ENCODE measurements around the gene LOC101059915.

Gene LOC101059915

GRCh38 chrX:71622032-71622575 is 45.2 kb upstream of the LOC101059915 start:
- H3K79me2 ChIP-seq (ENCODE audit: insufficient read depth, low read length), result no peaks in the 10 kb centered on the region
- no peaks in the 10 kb centered on the region for H3K9me2 ChIP-seq (replicated peaks; ENCODE audit: insufficient read depth, low read length)
- no peaks in the 10 kb centered on the region for H3F3A ChIP-seq (ENCODE audit: insufficient read depth)
- H3K4me3 ChIP-seq (ENCODE audit: insufficient read depth, low read length, poor library complexity, severe bottlenecking), result no peak overlapping the region
- no peak overlapping the region for H3K4me2 ChIP-seq (ENCODE audit: low read depth, low read length, poor library complexity, severe bottlenecking)
- no peak for TF ChIP-seq EZH2phosphoT487 (conservative IDR thresholded peaks at IDR 0.05; ENCODE audit: low read length)
- TF ChIP-seq, protein P1, sequence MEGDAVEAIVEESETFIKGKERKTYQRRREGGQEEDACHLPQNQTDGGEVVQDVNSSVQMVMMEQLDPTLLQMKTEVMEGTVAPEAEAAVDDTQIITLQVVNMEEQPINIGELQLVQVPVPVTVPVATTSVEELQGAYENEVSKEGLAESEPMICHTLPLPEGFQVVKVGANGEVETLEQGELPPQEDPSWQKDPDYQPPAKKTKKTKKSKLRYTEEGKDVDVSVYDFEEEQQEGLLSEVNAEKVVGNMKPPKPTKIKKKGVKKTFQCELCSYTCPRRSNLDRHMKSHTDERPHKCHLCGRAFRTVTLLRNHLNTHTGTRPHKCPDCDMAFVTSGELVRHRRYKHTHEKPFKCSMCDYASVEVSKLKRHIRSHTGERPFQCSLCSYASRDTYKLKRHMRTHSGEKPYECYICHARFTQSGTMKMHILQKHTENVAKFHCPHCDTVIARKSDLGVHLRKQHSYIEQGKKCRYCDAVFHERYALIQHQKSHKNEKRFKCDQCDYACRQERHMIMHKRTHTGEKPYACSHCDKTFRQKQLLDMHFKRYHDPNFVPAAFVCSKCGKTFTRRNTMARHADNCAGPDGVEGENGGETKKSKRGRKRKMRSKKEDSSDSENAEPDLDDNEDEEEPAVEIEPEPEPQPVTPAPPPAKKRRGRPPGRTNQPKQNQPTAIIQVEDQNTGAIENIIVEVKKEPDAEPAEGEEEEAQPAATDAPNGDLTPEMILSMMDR (IDR thresholded peaks at IDR 0.05; ENCODE audit: insufficient read depth, low read length, poor library complexity, severe bottlenecking), result no peak
- no peaks in the 10 kb centered on the region for H3K27me3 ChIP-seq (ENCODE audit: low read length)
- H2AFZ ChIP-seq (ENCODE audit: low read depth, low read length, severe bottlenecking), result no peak overlapping the region
- H4K20me1 ChIP-seq (ENCODE audit: low read depth, low read length), result no peaks in the 10 kb centered on the region
- no peaks in the 10 kb centered on the region for H3K36me3 ChIP-seq (ENCODE audit: low read length)
- H3K27ac ChIP-seq (ENCODE audit: low read depth, low read length), result no peak overlapping the region
- H3K9ac ChIP-seq (ENCODE audit: low read length), result no peak overlapping the region
- no peaks in the 10 kb centered on the region for H3K9me3 ChIP-seq (ENCODE audit: insufficient read depth, low read length)

DNA sequence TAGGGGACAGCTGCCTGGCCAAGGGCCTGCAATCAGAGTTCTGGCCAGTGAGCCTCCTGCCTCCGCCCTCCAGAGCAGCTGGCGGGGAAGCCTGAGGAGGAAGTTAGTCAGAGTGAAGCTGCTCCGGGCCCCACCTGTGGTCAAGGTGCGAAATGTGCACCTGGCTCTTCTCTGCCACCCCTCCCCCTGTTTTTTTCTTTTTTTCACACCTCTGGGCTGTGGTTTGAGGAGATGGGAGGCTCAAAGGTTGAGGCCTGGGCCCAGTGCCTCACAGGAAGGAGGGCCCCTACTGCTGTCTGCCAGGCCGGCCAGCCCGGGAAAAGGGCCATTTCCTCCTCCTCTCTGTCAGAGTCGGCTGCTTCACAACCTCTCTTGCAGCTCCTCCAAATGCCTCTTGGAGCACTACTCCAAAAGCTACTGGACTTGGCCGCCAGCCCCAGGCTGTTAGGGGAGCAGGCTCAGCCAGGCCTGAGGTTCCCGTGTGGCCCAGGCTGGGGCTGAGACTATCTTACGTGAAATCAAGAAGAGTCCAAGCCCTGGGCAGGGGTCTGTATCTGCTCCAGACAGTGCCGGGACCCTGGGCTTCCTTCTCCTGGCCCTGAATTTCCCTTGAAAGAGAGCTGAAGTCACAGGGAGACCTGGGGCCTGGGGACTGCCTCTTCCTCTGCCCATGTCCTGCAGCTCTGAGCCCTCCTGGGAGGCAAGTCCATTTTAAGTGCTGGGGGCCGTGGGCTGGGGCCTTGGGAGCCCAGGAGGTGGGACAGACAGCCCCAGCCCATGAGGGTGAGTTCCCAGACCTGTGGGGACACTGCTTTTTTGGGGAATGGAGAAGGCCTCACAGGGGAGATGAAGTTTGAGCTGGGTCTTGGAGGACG is 44.5 kb upstream of the LOC101059915 start:
- H3K4me3 ChIP-seq (ENCODE audit: insufficient read depth, low read length, poor library complexity, severe bottlenecking), result no peak overlapping the region
- H3K27me3 ChIP-seq (ENCODE audit: low read length), result no peaks in the 10 kb centered on the region
- H4K20me1 ChIP-seq (ENCODE audit: low read depth, low read length), result no peaks in the 10 kb centered on the region
- H3K9me2 ChIP-seq (replicated peaks; ENCODE audit: insufficient read depth, low read length), result no peaks in the 10 kb centered on the region
- H3K79me2 ChIP-seq (ENCODE audit: insufficient read depth, low read length), result no peaks in the 10 kb centered on the region
- no peak overlapping the region for H3K27ac ChIP-seq (ENCODE audit: low read depth, low read length)
- H3K9me3 ChIP-seq (ENCODE audit: insufficient read depth, low read length), result no peaks in the 10 kb centered on the region
- H3K36me3 ChIP-seq (ENCODE audit: low read length), result no peaks in the 10 kb centered on the region
- H3K4me2 ChIP-seq (ENCODE audit: low read depth, low read length, poor library complexity, severe bottlenecking), result no peak overlapping the region
- TF ChIP-seq, protein P1 (IDR thresholded peaks at IDR 0.05; ENCODE audit: insufficient read depth, low read length, poor library complexity, severe bottlenecking), result no peak
- no peak for TF ChIP-seq EZH2phosphoT487 (conservative IDR thresholded peaks at IDR 0.05; ENCODE audit: low read length)
- no peak overlapping the region for H3K9ac ChIP-seq (ENCODE audit: low read length)
- H3F3A ChIP-seq (ENCODE audit: insufficient read depth), result no peaks in the 10 kb centered on the region
- no peak overlapping the region for H2AFZ ChIP-seq (ENCODE audit: low read depth, low read length, severe bottlenecking)

GRCh38 chrX:71623714-71624113 is 43.6 kb upstream of the LOC101059915 start:
- TF ChIP-seq, protein P1 (IDR thresholded peaks at IDR 0.05; ENCODE audit: insufficient read depth, low read length, poor library complexity, severe bottlenecking), result no peak
- TF ChIP-seq EZH2phosphoT487 (conservative IDR thresholded peaks at IDR 0.05; ENCODE audit: low read length), result no peak
- Histone ChIP-seq H3K9me2 (replicated peaks; ENCODE audit: insufficient read depth, low read length) (no peaks in the 10 kb centered on the region), H2AFZ (ENCODE audit: low read depth, low read length, severe bottlenecking) (no peak overlapping the region), H3K9ac (ENCODE audit: low read length) (no peak overlapping the region), H3K4me2 (ENCODE audit: low read depth, low read length, poor library complexity, severe bottlenecking) (no peak overlapping the region), H3K4me3 (ENCODE audit: insufficient read depth, low read length, poor library complexity, severe bottlenecking) (no peak overlapping the region), H3K36me3 (ENCODE audit: low read length) (no peaks in the 10 kb centered on the region), H3K9me3 (ENCODE audit: insufficient read depth, low read length) (no peaks in the 10 kb centered on the region), H3K79me2 (ENCODE audit: insufficient read depth, low read length) (no peaks in the 10 kb centered on the region), H3F3A (ENCODE audit: insufficient read depth) (no peaks in the 10 kb centered on the region), H3K27me3 (ENCODE audit: low read length) (no peaks in the 10 kb centered on the region), H4K20me1 (ENCODE audit: low read depth, low read length) (no peaks in the 10 kb centered on the region), H3K27ac (ENCODE audit: low read depth, low read length) (no peak overlapping the region)

Measured in SU-DHL-6 (cell line).